GM23338 (cell line): Measurements from ENCODE around the gene GABRE. TPM values are rescaled to one million over a fixed set of nuclear protein-coding genes. Genes with fewer than 3 reads are reported as not detected.
"Not testable (repeated sequence)": the region's sequence is repeated elsewhere in the genome, so short reads cannot be mapped to it uniquely, and the experiment has no call there.

Experiments used
- ATAC-seq: fragments of 200-7000 bp; cut with Tn5 transposase; 3 replicates; pipeline ENCODE4 v1.9.1; 2020
- DNase-seq: peaks from one replicate; pipeline ENCODE4 v3.0.0-alpha.2; 2015; ENCODE audit warnings: low spot score
- H2AFZ ChIP-seq: fragments of 200-600 bp; sonication (generic); 2 replicates; pipeline ENCODE4 v1.8.0; 2016; ENCODE audit warnings: antibody characterized with exemption, mild to moderate bottlenecking, moderate library complexity
- H3F3A ChIP-seq: fragments of 200-600 bp; sonication (generic); replicated peaks from 2 replicates; pipeline ENCODE4 v1.8.0; 2017; ENCODE audit warnings: antibody characterized with exemption, mixed run types, low read depth
- H3K27ac ChIP-seq: fragments of 200-600 bp; sonication (generic); 2 replicates; pipeline ENCODE4 v1.6.1; 2016; ENCODE audit warnings: low read depth
- H3K27me3 ChIP-seq: fragments of 200-600 bp; sonication (generic); 2 replicates; pipeline ENCODE4 v1.8.0; 2016; ENCODE audit warnings: mild to moderate bottlenecking, mixed run types, moderate library complexity; ENCODE audit not compliant: insufficient read depth
- H3K36me3 ChIP-seq: fragments of 200-600 bp; sonication (generic); 2 replicates; pipeline ENCODE4 v1.8.0; 2016; ENCODE audit warnings: mild to moderate bottlenecking; ENCODE audit not compliant: insufficient read depth
- H3K4me1 ChIP-seq: fragments of 200-600 bp; sonication (generic); 2 replicates; pipeline ENCODE4 v1.8.0; 2016; ENCODE audit warnings: mild to moderate bottlenecking, moderate library complexity; ENCODE audit not compliant: insufficient read depth
- H3K4me2 ChIP-seq: fragments of 200-600 bp; sonication (generic); 2 replicates; pipeline ENCODE4 v1.7.1; 2017; ENCODE audit warnings: mixed run types
- H3K4me3 ChIP-seq: fragments of 200-600 bp; sonication (generic); 2 replicates; pipeline ENCODE4 v1.6.1; 2016; ENCODE audit warnings: mixed run types
- H3K79me2 ChIP-seq: fragments of 200-600 bp; sonication (generic); replicated peaks from 2 replicates; pipeline ENCODE4 v1.8.0; 2017; ENCODE audit warnings: mild to moderate bottlenecking; ENCODE audit not compliant: insufficient read depth
- H3K9me2 ChIP-seq: fragments of 200-600 bp; sonication (generic); 2 replicates; pipeline ENCODE4 v1.8.0; 2017; ENCODE audit not compliant: insufficient read depth
- H4K20me1 ChIP-seq: fragments of 200-600 bp; sonication (generic); replicated peaks from 2 replicates; pipeline ENCODE4 v1.8.0; 2017; ENCODE audit warnings: mild to moderate bottlenecking; ENCODE audit not compliant: insufficient read depth
- H3K27ac Mint-ChIP-seq: 2 replicates; pipeline ENCODE4 v1.8.0; 2020; ENCODE audit warnings: inconsistent platforms, mild to moderate bottlenecking, moderate library complexity, mixed read lengths
- H3K27me3 Mint-ChIP-seq: 3 replicates; pipeline ENCODE4 v1.8.0; 2022; ENCODE audit warnings: low read depth, mild to moderate bottlenecking, moderate library complexity, mixed read lengths, inconsistent platforms; ENCODE audit not compliant: insufficient read depth, poor library complexity
- H3K36me3 Mint-ChIP-seq: 3 replicates; pipeline ENCODE4 v1.8.0; 2021; ENCODE audit warnings: low read depth, mild to moderate bottlenecking, inconsistent platforms, moderate library complexity, mixed read lengths
- H3K4me1 Mint-ChIP-seq: 3 replicates; pipeline ENCODE4 v1.8.0; 2020; ENCODE audit warnings: mild to moderate bottlenecking, inconsistent platforms, mixed read lengths
- H3K4me3 Mint-ChIP-seq: 3 replicates; pipeline ENCODE4 v1.8.0; 2021; ENCODE audit warnings: moderate library complexity, mild to moderate bottlenecking, inconsistent platforms, mixed read lengths
- H3K9me3 Mint-ChIP-seq: 3 replicates; pipeline ENCODE4 v1.8.0; 2020; ENCODE audit warnings: moderate library complexity, mild to moderate bottlenecking, inconsistent platforms, mixed read lengths
- EZH2 ChIP-seq: fragments of 200-600 bp; sonication (generic); IDR thresholded peaks from one replicate; pipeline ENCODE4 v1.8.0; 2017; ENCODE audit warnings: antibody characterized with exemption, mild to moderate bottlenecking, low read depth; ENCODE audit not compliant: unreplicated experiment
- EZH2phosphoT487 ChIP-seq: fragments of 200-600 bp; sonication (generic); IDR thresholded peaks from one replicate; pipeline ENCODE4 v1.8.1; 2018; ENCODE audit warnings: antibody characterized with exemption; ENCODE audit not compliant: unreplicated experiment
- POLR2AphosphoS5 ChIP-seq: IDR thresholded peaks from 2 replicates; pipeline ENCODE4 v1.6.1; 2016; ENCODE audit warnings: antibody characterized with exemption, low read depth
- STAT1 ChIP-seq: IDR thresholded peaks from one replicate; pipeline ENCODE4 v1.6.1; 2016; ENCODE audit warnings: antibody characterized with exemption; ENCODE audit not compliant: unreplicated experiment
- ZNF462 ChIP-seq: fragments of 250-450 bp; sonication (Bioruptor Pico); IDR thresholded peaks from 2 replicates; pipeline ENCODE4 v1.5.0; 2020; ENCODE audit warnings: mild to moderate bottlenecking, moderate library complexity
- polyA plus RNA-seq: library from polyadenylated mRNA; unstranded; fragments of >200 nt; fragmentation: Nextera tagmentation; extraction: Ambion mirVana; gene quantifications from 2 replicates; pipeline ENCODE4 v1.2.1, GENCODE V29; 2016
- total RNA-seq: library from RNA; depleted of rRNA; stranded (reverse); fragments of >200 nt; shearing (Covaris generic); gene quantifications from 2 replicates; pipeline ENCODE4 v1.2.3, GENCODE V29; 2014

GABRE gene
- total and polyA plus RNA-seq, 2 experiments from 2014 or later, result 4.9 to 8.3 TPM

- TF ChIP-seq ZNF462 (CRISPR knock-in tag) (no peak), EZH2phosphoT487 (no peak)
Observed at GRCh38 chrX:151919610-151920009, 54.9 kb downstream of the GABRE start (continued).

- not testable (repeated sequence) for H3K36me3 ChIP-seq, DNase-seq, ATAC-seq, H2AFZ ChIP-seq, H3K4me3 ChIP-seq, H3K9me3 Mint-ChIP-seq, H3K9me2 ChIP-seq, H3K36me3 Mint-ChIP-seq, H3K79me2 ChIP-seq, H3K27ac Mint-ChIP-seq, H3F3A ChIP-seq, H3K27me3 Mint-ChIP-seq, H3K4me1 ChIP-seq, H3K4me1 Mint-ChIP-seq, H3K27me3 ChIP-seq, H3K4me2 ChIP-seq, H3K27ac ChIP-seq, H3K4me3 Mint-ChIP-seq, H4K20me1 ChIP-seq
Observed at GRCh38 chrX:151918736-151919135, 55.7 kb downstream of the GABRE start.

- no peaks in the 10 kb centered on the region for H3K36me3 Mint-ChIP-seq
- no peak for DNase-seq
- TF ChIP-seq STAT1 (no peak), ZNF462 (CRISPR knock-in tag) (no peak), POLR2AphosphoS5 (no peak), EZH2 (no peak)
Observed at GRCh38 chrX:151912780-151913179, 61.7 kb downstream of the GABRE start, which contains the start of gene MAGEA4. TSS of gene MAGEA4 (plus strand) at chrX:151912889. CDS start at chrX:151923665, 10,776 bp downstream.

More at GRCh38 chrX:151912780-151913179, 61.7 kb downstream of the GABRE start, which contains the start of gene MAGEA4:
- Histone ChIP-seq H3K4me2 (no peak within 1 kb of the TSS), H3K4me1 (no peaks in the 10 kb centered on the region), H3K36me3 (no peaks in the 10 kb centered on the region), H3K79me2 (no peaks in the 10 kb centered on the region), H4K20me1 (no peaks in the 10 kb centered on the region), H3K9me2 (no peaks in the 10 kb centered on the region), H3K27ac (no peak within 1 kb of the TSS), H3F3A (no peaks in the 10 kb centered on the region), H2AFZ (no peak within 1 kb of the TSS), H3K27me3 (no peaks in the 10 kb centered on the region), H3K4me3 (no peak within 1 kb of the TSS)
- Mint-ChIP-seq H3K4me1 (no peaks in the 10 kb centered on the region), H3K9me3 (no peaks in the 10 kb centered on the region), H3K4me3 (no peak within 1 kb of the TSS), H3K27me3 (no peaks in the 10 kb centered on the region), H3K27ac (no peak within 1 kb of the TSS)
- ATAC-seq, result no peak
